K562 (cell line): ENCODE data around the gene SDR42E2. TPM values are rescaled to one million over a fixed set of nuclear protein-coding genes. Genes with fewer than 3 reads are reported as not detected.

Experiments
- ATAC-seq: fragments of 200-7000 bp; cut with Tn5 transposase; 3 replicates; pipeline ENCODE4 v1.9.1; 2020; ENCODE audit warnings: moderate library complexity
- BruUV-seq: library from RNA; stranded (reverse); fragments of 400-500 nt; replicated peaks from 2 replicates; lab custom pipeline; 2021; lab: Mats Ljungman, UMichigan
- CTCF ChIA-PET: fragments of 300-600 bp; formaldehyde crosslinking; extraction: SDS; loops from one replicate; lab custom pipeline; 2021; ENCODE audit warnings: low intra/inter-chr PET ratio; lab: Yijun Ruan, JAX
- POLR2A ChIA-PET: fragments of 300-600, 350-650 bp; sonication (Branson Sonifier 250); formaldehyde crosslinking; extraction: SDS; loops from one replicate; lab custom pipeline; 2021; ENCODE audit warnings: antibody characterized with exemption, inconsistent platforms; lab: Yijun Ruan, JAX
- DNase-seq, 4 experiments: peaks; one replicate each; pipeline versions ENCODE4 v3.0.0 to v3.0.0-alpha.2; 2011 to 2018; ENCODE audit warnings: low spot score in 3 of 4, mixed read lengths in 3 of 4; ENCODE audit errors: extremely low read depth in 1 of 4
- FAIRE-seq: peaks from 2 replicates; lab custom pipeline; 2011; peaks lifted over from hg19 to GRCh38; lab: Jason Lieb, UNC
- H2AFZ ChIP-seq: 2 replicates; pipeline ENCODE4 v1.6.0; 2011; ENCODE audit warnings: low read depth, low read length, control low read depth, inconsistent platforms
- H3K27ac ChIP-seq: fragments of 200-600 bp; 3 replicates; pipeline ENCODE4 v1.8.0; 2011; ENCODE audit warnings: low read depth, mild to moderate bottlenecking, control low read depth, inconsistent platforms, low read length, moderate library complexity, mixed read lengths; ENCODE audit errors: extremely low read depth
- H3K27me3 ChIP-seq, 2 experiments: fragments of 300-600 bp in 1 of 2; 2 replicates in 1 of 2; 3 replicates in 1 of 2; pipeline versions ENCODE4 v1.6.0 to v1.8.0; 2011; ENCODE audit warnings: inconsistent platforms in 2 of 2, low read length in 2 of 2, mild to moderate bottlenecking in 1 of 2, mixed read lengths in 1 of 2, moderate library complexity in 1 of 2; ENCODE audit not compliant: control insufficient read depth in 2 of 2, insufficient read depth in 2 of 2
- H3K36me3 ChIP-seq: fragments of 300-600 bp; 3 replicates; pipeline ENCODE4 v1.8.0; 2011; ENCODE audit warnings: mild to moderate bottlenecking, low read length, inconsistent platforms; ENCODE audit not compliant: control insufficient read depth, insufficient read depth
- H3K4me1 ChIP-seq, 2 experiments: fragments of 200-600 bp in 1 of 2; replicated peaks in 1 of 2; 2 replicates in 1 of 2; 3 replicates in 1 of 2; pipeline versions ENCODE4 v1.5.1 to v1.8.0; 2011; ENCODE audit warnings: inconsistent platforms in 2 of 2, low read length in 2 of 2, mild to moderate bottlenecking in 1 of 2, mixed read lengths in 1 of 2, moderate library complexity in 1 of 2; ENCODE audit not compliant: control insufficient read depth in 2 of 2, insufficient read depth in 2 of 2
- H3K4me2 ChIP-seq: 2 replicates; pipeline ENCODE4 v1.6.1; 2011; ENCODE audit warnings: low read length, control low read depth, inconsistent platforms, mixed read lengths; ENCODE audit not compliant: insufficient read depth
- H3K4me3 ChIP-seq: fragments of 200-600 bp; sonication (generic), shearing (Covaris generic); 2 replicates; pipeline ENCODE4 v1.5.1; 2016; ENCODE audit warnings: control low read depth, inconsistent platforms
- H3K79me2 ChIP-seq: fragments of 200-600 bp; 3 replicates; pipeline ENCODE4 v1.8.0; 2011; ENCODE audit warnings: low read length, inconsistent platforms; ENCODE audit not compliant: control insufficient read depth, insufficient read depth
- H3K9ac ChIP-seq, 2 experiments: 2 replicates each; pipeline versions ENCODE4 v1.6.0 to v1.6.1; 2011; ENCODE audit warnings: low read depth in 2 of 2, low read length in 2 of 2, control low read depth in 1 of 2, inconsistent platforms in 1 of 2, mild to moderate bottlenecking in 1 of 2, mixed read lengths in 1 of 2; ENCODE audit not compliant: insufficient read depth in 1 of 2
- H3K9me1 ChIP-seq: one replicate; pipeline ENCODE4 v1.6.0; 2011; ENCODE audit warnings: inconsistent platforms, mild to moderate bottlenecking, low read length, moderate library complexity; ENCODE audit not compliant: control insufficient read depth, insufficient read depth
- H3K9me3 ChIP-seq: replicated peaks from 2 replicates; pipeline ENCODE4 v1.5.1; 2011; ENCODE audit warnings: low read depth, low read length, inconsistent platforms; ENCODE audit not compliant: control insufficient read depth, insufficient read depth
- H4K20me1 ChIP-seq: replicated peaks from 2 replicates; pipeline ENCODE4 v1.6.1; 2011; ENCODE audit warnings: low read length, inconsistent platforms, mixed read lengths; ENCODE audit not compliant: control insufficient read depth, insufficient read depth
- CTCFL ChIP-seq: IDR thresholded peaks from 2 replicates; pipeline ENCODE4 v1.6.1; 2011; ENCODE audit warnings: borderline replicate concordance, low read depth, mild to moderate bottlenecking, moderate library complexity, low read length; ENCODE audit not compliant: insufficient read depth, poor library complexity, severe bottlenecking
- CXXC5 ChIP-seq: fragments of 250-450 bp; sonication (Bioruptor Pico); IDR thresholded peaks from 2 replicates; pipeline ENCODE4 v1.8.0; 2022; ENCODE audit warnings: inconsistent platforms, mild to moderate bottlenecking, moderate library complexity
- FOXK1 ChIP-seq: sonication (generic); formaldehyde crosslinking; IDR thresholded peaks from 2 replicates; pipeline ENCODE4 v1.8.0; 2022; ENCODE audit warnings: missing genetic modification reagents, mild to moderate bottlenecking, borderline replicate concordance
- KAT2B ChIP-seq: IDR thresholded peaks from one replicate; pipeline ENCODE4 v1.6.1; 2012; ENCODE audit warnings: low read depth, mild to moderate bottlenecking, control low read depth, inconsistent platforms, low read length, moderate library complexity
- KLF16 ChIP-seq: IDR thresholded peaks from 2 replicates; pipeline ENCODE4 v1.6.1; 2016; ENCODE audit warnings: antibody characterized with exemption
- L3MBTL2 ChIP-seq: fragments of 450-650 bp; IDR thresholded peaks from 2 replicates; pipeline ENCODE4 v1.6.1; 2016; ENCODE audit warnings: mild to moderate bottlenecking, moderate library complexity
- TFAP4 ChIP-seq: sonication (generic); formaldehyde crosslinking; IDR thresholded peaks from 2 replicates; pipeline ENCODE4 v1.8.0; 2022; ENCODE audit warnings: missing genetic modification reagents, mild to moderate bottlenecking, moderate library complexity, borderline replicate concordance
- TFE3 ChIP-seq: fragments of 450-650 bp; formaldehyde crosslinking; IDR thresholded peaks from 2 replicates; pipeline ENCODE4 v1.4.0; 2020; ENCODE audit warnings: mild to moderate bottlenecking, mixed read lengths
- TGIF2 ChIP-seq: sonication (generic); formaldehyde crosslinking; IDR thresholded peaks from 2 replicates; pipeline ENCODE4 v1.8.1; 2022; ENCODE audit warnings: mild to moderate bottlenecking, missing genetic modification reagents, moderate library complexity
- ZNF3 ChIP-seq: fragments of 250-450 bp; sonication (Bioruptor Pico); IDR thresholded peaks from 2 replicates; pipeline ENCODE4 v1.5.0; 2021; ENCODE audit warnings: mild to moderate bottlenecking, moderate library complexity
- ZNF551 ChIP-seq: fragments of 250-450 bp; sonication (Bioruptor Pico); IDR thresholded peaks from 2 replicates; pipeline ENCODE4 v1.5.0; 2021; ENCODE audit warnings: mild to moderate bottlenecking, moderate library complexity
- ZNF639 ChIP-seq, 2 experiments: fragments of 200-800 bp in 1 of 2; sonication (Bioruptor generic) in 1 of 2; sonication (generic) in 1 of 2; formaldehyde crosslinking in 1 of 2; IDR thresholded peaks in 1 of 2; conservative IDR thresholded peaks in 1 of 2; 2 replicates each; pipeline versions ENCODE4 v1.5.0 to v1.6.1; 2016 to 2020; ENCODE audit warnings: missing compliant biosample characterization in 1 of 2, missing genetic modification characterization in 1 of 2, missing genetic modification reagents in 1 of 2
- WGBS: fragments of 100-300 bp; shearing (Covaris generic); methylation state at CpG from one replicate; pipeline ENCODE4 v1.1.6; 2016; ENCODE audit warnings: low coverage, mixed read lengths; ENCODE audit not compliant: insufficient coverage; ENCODE audit errors: missing lambda C conversion rate; 5-methylcytosine and 5-hydroxymethylcytosine counted together
- in situ Hi-C: fragments of 300-500 bp; cut with MboI; formaldehyde crosslinking; loops from 4 replicates; pipeline ENCODE4 v1.15.0; 2018; ENCODE audit warnings: inconsistent platforms, mixed read lengths
- intact Hi-C: fragments of 100-400 bp; cut with micrococcal nuclease; formaldehyde crosslinking; loops from 2 replicates; pipeline ENCODE4 v1.14.2; 2022
- polyA plus RNA-seq, 8 experiments: library from polyadenylated mRNA; depleted of rRNA in 4 of 8; stranded (reverse) in 5 of 8; unstranded in 3 of 8; fragments of >200 nt; fragmentation: Nextera tagmentation in 2 of 8; fragmentation: Illumina TruSeq in 1 of 8; extraction: Ambion mirVana in 2 of 8; extraction: Trizol in 1 of 8; gene quantifications; 2 replicates each; pipeline versions ENCODE4 v1.2.1 to v1.2.3, GENCODE V29; 2011 to 2014; ENCODE audit warnings: inconsistent platforms in 1 of 8, missing spikeins in 1 of 8
- total RNA-seq, 7 experiments: library from RNA; depleted of rRNA in 6 of 7; stranded (reverse); fragments of >200 nt in 6 of 7; fragmentation: Illumina TruSeq in 2 of 7; extraction: Trizol in 2 of 7; gene quantifications; 2 replicates each; pipeline versions ENCODE4 v1.2.1 to v1.2.3, GENCODE V29; 2011 to 2021; ENCODE audit warnings: low replicate concordance in 1 of 7

The SDR42E2 gene
- total and polyA plus RNA-seq, 9 of the 15 experiments (the other 6 are each of a cell fraction or from before 2014, with no cell fraction given), result 0.03 to 0.07 (median 0.04) TPM; not detected in 4

GRCh38 chr16:22206013-22206841 lies 43.9 kb downstream of the SDR42E2 start, which contains the start of gene EEF2K:
EEF2K (plus strand) TSS chr16:22206278; CDS start chr16:22225730, 19,452 bp downstream.
- peak; percentile 96 for ATAC-seq
- POLR2A ChIA-PET, result interaction anchor here (0.7 to 2.9 kb wide), 4 partner anchors 10 to 91 kb away, joined by 3 to 18 read pairs (median 6); partner anchors contain the start of gene POLR3E
- TF ChIP-seq KLF16, result peak; percentile 54; the same call in 1 of the 2 replicates
- no peak for TF ChIP-seq ZNF551
- TF ChIP-seq ZNF639 (CRISPR knock-in tag; conservative IDR thresholded peaks at IDR 0.05 in 1 of 2, IDR thresholded peaks at IDR 0.05 in 1 of 2), result peak in 1 of 2 experiments; percentile 84; a peak in 2 of 4 replicates
- TF ChIP-seq TGIF2, result peak; percentile 74
- peak; percentile 90 for TF ChIP-seq TFAP4 (CRISPR knock-in tag)
- no peak for TF ChIP-seq ZNF3 (CRISPR knock-in tag)
- TF ChIP-seq KAT2B, result peak; percentile 80
- peak; percentile 96 for TF ChIP-seq L3MBTL2
- TF ChIP-seq CTCFL, result peak; percentile 99
- TF ChIP-seq FOXK1 (CRISPR knock-in tag), result 0 out of 2 replicates have a peak, but pooled peaks have one; percentile 83
- peak; percentile 93 for TF ChIP-seq CXXC5 (CRISPR knock-in tag)
- no peak for TF ChIP-seq TFE3 (CRISPR knock-in tag)

More at GRCh38 chr16:22206013-22206841, 43.9 kb downstream of the SDR42E2 start, which contains the start of gene EEF2K:
- Histone ChIP-seq H2AFZ (peak within 1 kb of the TSS; percentile 90), H3K9me3 (peaks cover 5% of the 10 kb centered on the region), H3K4me3 (peak within 1 kb of the TSS; percentile 94), H3K4me2 (peak within 1 kb of the TSS; percentile 87), H3K27me3 (no peaks in the 10 kb centered on the region), H3K9ac (peak within 1 kb of the TSS; percentile 82 to 96), H3K79me2 (peaks cover 52% of the 10 kb centered on the region), H4K20me1 (no peaks in the 10 kb centered on the region), H3K27ac (peak within 1 kb of the TSS; percentile 86), H3K9me1 (no peaks in the 10 kb centered on the region), H3K4me1 (peaks cover 13 to 24% of the 10 kb centered on the region in 2 experiments; a peak in 4 of 5 replicates), H3K36me3 (peaks cover 20% of the 10 kb centered on the region; the same call in 2 of the 3 replicates)
- intact Hi-C loops (loop anchor here (1.0 kb wide), 1 partner anchor 91 kb away; the partner anchor contains the start of gene POLR3E), in situ Hi-C loops (loop anchor here (5.0 kb wide), 1 partner anchor 91 kb away; the partner anchor contains the start of gene POLR3E)
- WGBS, result under 1% methylated on average over 41 of the region's 74 CpGs
- FAIRE-seq, result peak; percentile 98
- peak; percentile 93 to 98 (median 94) for DNase-seq
- CTCF ChIA-PET, result interaction anchor here (3.3 kb wide), 1 partner anchor 91 kb away, joined by 30 read pairs; the partner anchor contains the start of gene POLR3E
- BruUV-seq, result no TSS peak
